GM19099 (cell line): ENCODE measurements around the gene HOXB2.

Experiments
- POLR2A ChIP-seq: IDR thresholded peaks from 3 replicates; pipeline ENCODE4 v1.6.1; 2011; ENCODE audit warnings: low read depth; ENCODE audit not compliant: insufficient read length; ENCODE audit errors: extremely low read depth

HOXB2 gene

GRCh38 chr17:48553826-48554225 lies 8.9 kb upstream of the HOXB2 start:
- no peak for TF ChIP-seq POLR2A

DNA sequence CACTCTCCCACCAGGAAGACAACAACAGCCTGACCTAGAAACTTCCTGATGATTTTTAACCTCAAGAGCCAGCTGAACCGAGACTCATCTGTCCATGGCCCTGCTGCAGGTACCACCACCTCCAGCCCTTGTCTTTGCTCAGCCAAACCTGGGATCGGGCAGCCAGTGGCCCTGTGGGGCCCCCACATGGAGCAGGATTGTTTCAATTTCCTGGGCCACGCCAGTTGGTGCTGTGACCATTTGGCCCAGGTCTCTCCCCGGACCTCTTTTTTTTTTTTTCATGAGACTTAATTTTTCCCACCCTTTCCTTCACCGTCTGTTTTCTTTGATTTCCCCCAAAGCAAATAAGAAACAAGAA lies 8.3 kb upstream of the HOXB2 start:
- TF ChIP-seq POLR2A = no peak

- no peak for TF ChIP-seq POLR2A
These were observed 7.7 kb upstream of the HOXB2 start for GRCh38 chr17:48552466-48553189.

GRCh38 chr17:48551596-48552465 lies 6.9 kb upstream of the HOXB2 start:
- no peak for TF ChIP-seq POLR2A

DNA sequence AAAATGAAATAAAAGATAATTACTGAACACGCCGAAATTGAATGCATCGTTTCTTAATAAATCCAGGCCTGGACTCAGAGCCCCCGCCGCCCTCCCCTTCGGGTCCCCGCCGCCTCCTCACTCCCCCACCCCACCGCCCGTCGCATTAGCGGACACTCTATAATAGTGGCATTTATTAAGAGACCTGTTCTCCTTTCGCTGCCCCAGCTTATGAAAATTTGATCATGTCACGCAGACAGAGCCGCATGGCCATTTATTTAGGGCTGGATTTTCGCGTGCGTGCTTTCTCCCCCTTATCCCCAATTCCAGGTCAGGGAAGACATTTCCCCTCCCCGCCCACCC lies 6.3 kb upstream of the HOXB2 start:
- TF ChIP-seq POLR2A = no peak

DNA sequence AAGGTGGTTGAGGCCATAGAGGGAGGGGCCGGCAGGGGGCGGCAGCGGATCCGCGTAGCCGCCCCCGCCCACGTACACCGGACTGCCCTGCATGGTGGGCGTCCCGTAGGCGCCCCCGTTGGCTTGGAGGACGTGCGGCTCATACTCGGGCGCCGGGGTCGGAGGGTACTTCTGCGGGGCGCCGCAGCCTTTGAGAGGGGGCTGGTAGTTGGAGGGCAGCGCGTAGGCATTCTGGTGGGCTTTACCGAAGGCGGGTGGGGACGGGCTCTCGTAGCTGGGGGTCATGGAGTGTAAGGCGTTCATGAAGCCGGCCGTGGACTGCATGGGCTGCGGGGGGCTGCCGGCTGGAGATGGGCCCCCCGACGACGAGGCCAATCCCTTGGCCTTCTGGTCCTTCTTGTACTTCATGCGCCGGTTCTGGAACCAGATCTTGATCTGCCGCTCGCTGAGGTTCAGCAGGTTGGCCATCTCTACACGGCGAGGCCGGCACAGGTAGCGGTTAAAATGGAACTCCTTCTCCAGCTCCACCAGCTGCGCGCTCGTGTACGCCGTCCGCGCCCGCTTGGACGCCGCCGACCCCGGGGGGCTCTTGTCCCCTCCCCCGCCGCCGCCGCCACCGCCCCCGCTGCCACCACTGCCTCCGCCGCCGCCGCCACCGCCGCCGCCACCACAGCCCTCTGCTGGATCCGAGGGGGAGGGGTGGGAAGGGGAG lies 5.7 kb upstream of the HOXB2 start:
- TF ChIP-seq POLR2A = no peak

- no peak for TF ChIP-seq POLR2A
These were observed 5.1 kb upstream of the HOXB2 start for GRCh38 chr17:48549914-48550501.

- no peak for TF ChIP-seq POLR2A
These were observed 4.3 kb upstream of the HOXB2 start for GRCh38 chr17:48549281-48549630.

GRCh38 chr17:48548523-48549280 lies 3.8 kb upstream of the HOXB2 start:
- no peak for TF ChIP-seq POLR2A

GRCh38 chr17:48547808-48548522 lies 3.1 kb upstream of the HOXB2 start:
- TF ChIP-seq POLR2A = no peak

- TF ChIP-seq POLR2A = no peak
These were observed 2.3 kb upstream of the HOXB2 start for GRCh38 chr17:48546924-48547807.

DNA sequence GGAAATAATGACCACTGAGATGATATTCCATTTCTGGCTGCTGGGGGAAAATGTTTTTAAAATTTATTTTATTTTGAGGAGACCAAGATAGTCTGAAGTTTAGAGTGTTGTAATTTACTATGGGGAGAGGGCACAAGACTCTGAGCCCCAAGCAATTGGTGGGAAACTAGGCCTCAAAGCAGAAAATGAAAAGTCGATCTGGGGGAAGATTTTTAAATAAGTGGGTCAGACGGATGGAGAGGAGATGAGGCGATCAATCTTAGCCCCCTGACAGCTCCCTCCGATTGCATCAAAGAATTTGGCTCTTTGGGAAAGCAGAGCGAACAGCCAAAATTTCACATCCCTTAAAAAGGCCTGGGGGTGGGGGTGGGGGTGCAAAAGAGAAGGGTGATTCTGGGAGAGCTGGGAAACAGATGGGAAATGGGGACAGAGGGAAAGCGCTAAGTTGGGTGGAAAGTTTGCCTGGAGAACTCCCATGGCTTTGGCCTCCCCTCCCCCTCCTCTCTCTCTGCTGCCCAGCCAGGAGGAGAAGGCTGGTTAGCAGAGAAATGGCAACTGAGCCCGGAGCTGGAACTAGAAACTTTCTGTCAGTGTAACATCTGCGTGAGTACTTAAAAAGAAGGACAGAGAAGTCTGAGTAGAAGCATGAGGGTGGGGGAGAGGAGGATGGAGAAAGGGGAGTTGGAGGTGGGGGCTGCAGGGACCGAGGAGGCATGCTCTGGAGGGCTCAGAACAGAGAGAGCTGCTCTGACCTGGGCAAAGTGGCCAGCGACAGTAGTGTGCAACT lies 1.4 kb upstream of the HOXB2 start:
- no peak for TF ChIP-seq POLR2A
